ENCODE results near the gene LASP1NB.
"Not testable (repeated sequence)": the region's sequence is repeated elsewhere in the genome, so short reads cannot be mapped to it uniquely, and the experiment has no call there.

LASP1NB gene

GRCh38 chr17:38896346-38896954 is 29.0 kb upstream of the LASP1NB start:
- DNase-seq (ENCODE audit: low read depth in 2 of 2), result peak; percentile 48 to 94

DNA sequence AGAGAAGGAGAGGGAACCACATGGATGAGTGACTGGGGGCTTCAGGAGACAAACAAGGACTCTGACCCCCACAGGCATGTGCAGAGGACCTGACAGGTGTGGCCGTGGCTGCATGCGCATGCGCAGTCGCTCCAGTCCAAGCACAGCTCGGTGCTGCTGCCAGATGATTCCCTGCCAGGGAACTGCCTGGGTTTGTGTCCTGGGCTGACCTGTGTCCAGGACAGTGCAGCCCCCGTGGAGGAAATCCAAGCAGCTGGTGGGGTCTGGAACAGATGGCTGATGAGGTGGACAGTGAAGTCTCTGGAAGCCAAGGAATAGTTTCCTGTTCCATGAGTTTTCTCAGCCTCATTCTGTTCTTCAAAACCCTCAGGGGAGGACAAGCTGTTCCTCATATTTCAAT is 28.2 kb upstream of the LASP1NB start:
- peak in 1 of 2 donors; percentile 84 for DNase-seq (ENCODE audit: low read depth in 2 of 2)

- peak; percentile 41 to 84 for DNase-seq (ENCODE audit: low read depth in 2 of 2)
Measured at GRCh38 chr17:38897671-38898290, 27.6 kb upstream of the LASP1NB start.

DNA sequence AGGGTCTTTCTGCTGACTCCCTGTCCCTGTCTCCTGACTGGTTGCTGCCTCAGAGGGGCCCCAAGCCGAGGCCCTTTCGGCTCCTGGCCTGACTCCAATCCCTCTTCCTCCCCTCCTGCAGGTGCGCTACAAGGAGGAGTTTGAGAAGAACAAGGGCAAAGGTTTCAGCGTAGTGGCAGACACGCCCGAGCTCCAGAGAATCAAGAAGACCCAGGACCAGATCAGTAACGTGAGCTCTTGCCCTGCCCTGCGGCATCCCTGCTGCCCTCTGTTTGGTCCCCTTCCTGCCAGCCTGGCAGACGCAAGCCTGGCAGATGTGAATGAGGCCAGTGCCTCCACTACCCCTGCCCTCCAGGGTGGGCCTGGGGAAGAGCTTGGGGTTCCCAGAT is 27.1 kb upstream of the LASP1NB start:
- no peak for DNase-seq (ENCODE audit: low read depth in 2 of 2)

DNA sequence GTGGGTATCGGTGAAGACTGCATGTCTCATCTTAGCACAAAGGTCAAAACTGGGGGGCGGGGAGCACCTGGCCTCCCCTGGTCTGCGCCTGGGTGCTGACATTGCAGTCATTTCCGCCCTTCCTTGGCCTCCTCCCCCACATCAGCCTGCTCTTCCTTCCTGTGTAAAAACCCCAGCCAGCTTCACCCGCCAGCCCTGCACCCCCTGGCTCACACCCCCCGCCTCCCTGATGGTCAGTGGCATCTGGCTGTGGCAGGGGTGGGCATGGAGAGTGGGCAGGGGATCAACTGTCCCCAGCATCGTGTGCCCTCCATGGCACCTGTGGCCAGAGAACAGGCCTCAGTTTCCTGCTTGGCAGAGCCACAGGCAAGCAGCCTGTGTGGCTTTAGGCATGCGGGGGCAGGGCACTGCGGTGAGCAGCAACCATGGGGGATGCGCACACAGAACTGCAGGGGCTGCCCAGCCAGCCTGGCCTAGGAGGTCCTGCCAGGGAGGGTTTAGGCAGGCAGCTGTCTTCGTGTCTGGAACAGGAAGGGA is 26.5 kb upstream of the LASP1NB start:
- peak; percentile 63 to 76 for DNase-seq (ENCODE audit: low read depth in 2 of 2)

GRCh38 chr17:38899421-38899820 is 26.0 kb upstream of the LASP1NB start:
- no peak for DNase-seq (ENCODE audit: low read depth in 2 of 2)

- DNase-seq (ENCODE audit: low read depth in 2 of 2), result peak; percentile 54 to 89
Measured at GRCh38 chr17:38900978-38901656, 24.3 kb upstream of the LASP1NB start.

DNA sequence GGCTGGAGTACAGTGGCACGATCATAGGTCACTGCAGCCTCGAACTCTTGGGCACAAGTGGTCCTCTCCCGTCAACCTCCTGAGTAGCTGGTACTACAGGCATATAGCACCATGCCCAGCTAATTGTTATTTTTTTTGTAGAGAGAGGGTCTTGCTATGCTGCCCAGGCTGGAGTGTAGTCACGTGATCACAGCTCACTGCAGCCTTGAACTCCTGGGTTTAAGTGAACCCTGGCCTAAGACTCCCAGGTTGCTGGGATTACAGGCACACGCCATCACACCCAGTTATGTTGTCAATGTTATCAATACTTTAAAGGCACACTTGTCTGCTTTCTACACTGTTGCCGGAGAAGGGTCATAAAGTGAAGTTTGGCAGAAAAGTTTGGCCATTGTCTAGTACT is 22.0 kb upstream of the LASP1NB start:
- DNase-seq (ENCODE audit: low read depth in 2 of 2), result no peak

GRCh38 chr17:38904892-38905291 is 20.5 kb upstream of the LASP1NB start:
- DNase-seq (ENCODE audit: low read depth in 2 of 2), result no peak

- no peak for DNase-seq (ENCODE audit: low read depth in 2 of 2)
Measured at GRCh38 chr17:38905375-38905774, 20.0 kb upstream of the LASP1NB start.

GRCh38 chr17:38906460-38907228 is 18.8 kb upstream of the LASP1NB start:
- DNase-seq (ENCODE audit: low read depth in 2 of 2), result peak in 1 of 2 donors; percentile 37

GRCh38 chr17:38907930-38908675 is 17.3 kb upstream of the LASP1NB start:
- no peak for DNase-seq (ENCODE audit: low read depth in 2 of 2)

DNA sequence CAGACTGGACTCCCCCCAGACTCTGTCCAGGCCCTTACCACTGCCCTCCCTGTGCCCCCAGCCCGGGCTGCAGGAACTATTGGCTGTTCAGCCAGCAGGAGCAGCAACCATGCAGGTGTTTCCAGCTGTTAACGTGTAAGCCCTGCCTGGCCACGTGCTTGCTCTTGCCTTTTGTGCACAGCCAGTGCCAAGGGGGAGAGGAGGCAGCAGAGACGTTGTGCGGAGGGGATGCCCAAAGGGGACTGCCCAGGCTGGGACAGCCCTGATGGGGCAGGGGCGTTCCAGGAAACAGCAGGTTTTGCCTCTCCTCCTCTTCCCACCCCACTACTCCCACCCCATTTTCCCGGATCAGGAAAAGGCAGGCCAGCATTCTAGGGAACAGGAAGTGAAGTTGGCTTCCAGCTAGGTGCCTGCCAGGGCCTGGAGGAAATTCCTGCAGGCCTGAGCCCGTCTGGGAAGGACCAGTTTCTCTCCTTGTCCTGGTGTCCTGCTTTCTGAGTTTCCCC is 16.7 kb upstream of the LASP1NB start:
- peak; percentile 58 to 66 for DNase-seq (ENCODE audit: low read depth in 2 of 2)

DNA sequence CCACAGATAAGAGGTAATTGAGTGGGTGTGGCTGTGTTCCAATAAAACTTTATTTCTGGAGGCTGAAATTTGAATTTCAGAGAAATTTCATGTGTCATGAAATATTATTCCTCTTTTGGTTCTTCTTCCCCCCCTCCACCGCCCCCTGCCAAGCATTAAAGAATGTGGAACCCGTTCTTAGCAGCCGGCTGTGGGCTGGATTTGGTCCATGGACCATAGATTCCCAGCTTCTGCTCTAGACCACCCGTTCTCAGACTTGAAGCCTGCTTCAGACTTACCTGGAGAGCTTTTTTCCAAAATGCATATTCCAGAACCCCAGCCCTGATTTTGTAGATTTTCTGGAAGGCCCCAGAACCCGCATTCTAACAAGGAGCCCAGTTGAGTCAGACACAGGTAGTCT is 15.1 kb upstream of the LASP1NB start:
- no peak for DNase-seq (ENCODE audit: low read depth in 2 of 2)

- no peak for DNase-seq (ENCODE audit: low read depth in 2 of 2)
Measured at GRCh38 chr17:38911081-38911730, 14.2 kb upstream of the LASP1NB start.

- DNase-seq (ENCODE audit: low read depth in 2 of 2), result not testable (repeated sequence)
Measured at GRCh38 chr17:38911731-38912081, 13.7 kb upstream of the LASP1NB start.

DNA sequence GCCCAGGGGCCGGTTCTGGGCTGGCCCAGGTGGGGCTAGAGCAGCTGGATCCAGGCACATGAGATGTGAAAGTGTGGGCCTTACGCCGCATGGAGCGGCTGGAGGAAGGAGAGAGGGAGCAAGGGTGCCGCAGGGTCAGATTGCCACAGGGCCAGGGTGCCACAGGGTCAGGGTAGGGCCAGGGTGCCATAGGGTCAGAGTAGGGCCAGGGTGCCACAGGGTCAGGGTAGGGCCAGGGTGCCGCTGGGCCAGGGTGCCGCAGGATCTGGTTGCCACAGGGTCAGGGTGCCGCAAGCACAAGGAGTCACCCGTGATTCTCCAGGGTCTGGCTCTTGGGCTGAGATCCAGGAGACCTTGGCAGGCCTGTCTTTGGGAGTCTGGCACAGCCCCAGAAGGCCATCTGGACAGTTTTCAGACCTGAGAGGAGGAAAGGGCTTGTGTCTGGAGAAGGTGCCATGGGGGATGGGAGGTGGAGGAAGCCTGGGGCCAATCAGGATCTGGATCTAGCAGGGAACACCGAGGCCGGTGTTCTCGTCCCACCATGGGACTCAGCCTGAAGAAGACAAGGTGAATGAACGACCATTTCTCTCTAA is 13.1 kb upstream of the LASP1NB start:
- DNase-seq (ENCODE audit: low read depth in 2 of 2), result no peak

DNA sequence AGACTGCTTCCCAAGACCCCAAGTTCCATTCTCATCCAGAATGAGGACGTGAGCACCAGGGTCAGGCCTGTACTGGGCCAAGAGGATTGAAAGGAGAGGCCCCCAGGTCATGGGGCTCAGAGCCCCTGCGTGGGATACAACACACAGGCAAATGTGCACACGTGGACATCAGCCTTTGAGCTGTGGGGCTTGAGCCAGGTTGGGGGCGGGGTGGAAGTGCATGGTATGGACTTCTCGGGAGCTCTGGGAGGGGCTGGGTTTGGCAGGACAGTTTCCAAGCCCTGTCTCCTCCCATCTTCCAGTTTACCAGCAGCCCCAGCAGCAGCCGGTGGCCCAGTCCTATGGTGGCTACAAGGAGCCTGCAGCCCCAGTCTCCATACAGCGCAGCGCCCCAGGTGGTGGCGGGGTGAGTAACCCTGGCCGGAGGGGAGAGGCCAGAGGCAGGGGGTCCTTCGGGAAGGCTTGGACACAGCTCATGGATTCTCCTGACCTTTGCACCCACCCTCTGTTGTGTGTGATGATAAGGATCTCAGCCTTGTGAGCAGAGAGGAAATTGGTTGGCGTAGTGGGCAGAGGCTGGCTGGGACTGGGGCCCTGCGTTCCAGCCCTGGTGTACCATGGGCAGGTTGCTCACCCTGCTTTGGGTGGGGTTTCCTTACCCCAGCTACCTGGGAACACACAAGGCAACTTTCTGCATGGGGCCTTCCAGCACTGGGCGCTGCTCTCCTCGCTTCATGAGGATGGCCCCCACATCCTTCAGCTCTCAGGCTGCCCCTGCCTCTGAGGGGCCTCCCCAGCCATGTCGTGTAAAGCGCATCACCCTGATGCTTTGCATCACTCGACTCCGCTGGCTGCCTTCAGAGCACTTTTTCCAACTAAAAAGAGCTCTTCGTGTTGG is 10.4 kb upstream of the LASP1NB start:
- DNase-seq (ENCODE audit: low read depth in 2 of 2), result no peak

- no peak for DNase-seq (ENCODE audit: low read depth in 2 of 2)
Measured at GRCh38 chr17:38915639-38915995, 9.8 kb upstream of the LASP1NB start.
